ENCODE measurements around the gene NECTIN1.

NECTIN1 gene

GRCh38 chr11:119730789-119731386, 1.9 kb upstream of the NECTIN1 start:
- no peak for DNase-seq

- DNase-seq = peak; percentile 79
Observed at GRCh38 chr11:119729951-119730613, 1.1 kb upstream of the NECTIN1 start.

GRCh38 chr11:119729581-119729927, 554 bp upstream of the NECTIN1 start:
- no peak for DNase-seq

GRCh38 chr11:119728211-119728626, 781 bp downstream of the NECTIN1 start:
- DNase-seq = no peak

- DNase-seq = peak; percentile 71
Observed at GRCh38 chr11:119727523-119728151, 1.4 kb downstream of the NECTIN1 start.

GRCh38 chr11:119726585-119727522, 2.1 kb downstream of the NECTIN1 start:
- DNase-seq = no peak

- no peak for DNase-seq
Observed at GRCh38 chr11:119726150-119726553, 2.8 kb downstream of the NECTIN1 start.

- DNase-seq = no peak
Observed at GRCh38 chr11:119724956-119725355, 4.0 kb downstream of the NECTIN1 start.

- no peak for DNase-seq
Observed at GRCh38 chr11:119723952-119724325, 5.1 kb downstream of the NECTIN1 start.

- no peak for DNase-seq
Observed at GRCh38 chr11:119723243-119723951, 5.6 kb downstream of the NECTIN1 start.

GRCh38 chr11:119722281-119722794, 6.7 kb downstream of the NECTIN1 start:
- DNase-seq = no peak

GRCh38 chr11:119721129-119722120, 7.6 kb downstream of the NECTIN1 start:
- DNase-seq = peak; percentile 83

- no peak for DNase-seq
Observed at GRCh38 chr11:119720311-119720913, 8.6 kb downstream of the NECTIN1 start.

- no peak for DNase-seq
Observed at GRCh38 chr11:119717839-119718534, 11.0 kb downstream of the NECTIN1 start.

GRCh38 chr11:119716582-119717498, 12.2 kb downstream of the NECTIN1 start:
- no peak for DNase-seq

GRCh38 chr11:119714590-119714989, 14.4 kb downstream of the NECTIN1 start:
- no peak for DNase-seq

- no peak for DNase-seq
Observed at GRCh38 chr11:119714189-119714588, 14.8 kb downstream of the NECTIN1 start.

GRCh38 chr11:119713359-119714040, 15.5 kb downstream of the NECTIN1 start:
- no peak for DNase-seq
